ENCODE data around the gene TRPC4. TPM values are rescaled to one million over a fixed set of nuclear protein-coding genes. Genes with fewer than 3 reads are reported as not detected.
"Not testable (repeated sequence)": the region's sequence is repeated elsewhere in the genome, so short reads cannot be mapped to it uniquely, and the experiment has no call there.

TRPC4 gene
- total and polyA plus RNA-seq, 8 donors, result 0.23 to 12.3 (median 3.9) TPM; not detected in 1

GRCh38 chr13:37596805-37597204 is 272.8 kb downstream of the TRPC4 start:
- WGBS, 5 donors, result 44 to 62% (median 58%) methylated on average over 3 of the region's 3 CpGs
- intact Hi-C loops (cut with DNase I; ENCODE audit: low total_unique reads), result no loop called here
- Histone ChIP-seq H3K27me3 (no peaks in the 10 kb centered on the region), H3K9me3 (no peaks in the 10 kb centered on the region), H3K4me3 (peak overlapping the region in 3 of 4 donors; percentile 15 to 32 (median 28)), H3K27ac (peak overlapping the region in 1 of 5 donors; percentile 22), H3K36me3 (no peaks in the 10 kb centered on the region), H3K4me1 (peaks cover 0 to 2% (median under 1%) of the 10 kb centered on the region in 4 donors)
- TF ChIP-seq CTCF (IDR thresholded peaks at IDR 0.05) (no peak), POLR2AphosphoS5 (IDR thresholded peaks at IDR 0.05) (no peak), POLR2A (IDR thresholded peaks at IDR 0.05) (no peak), EP300 (IDR thresholded peaks at IDR 0.05) (no peak)
- DNase-seq, result no peak

- H3K4me3 ChIP-seq, result peak overlapping the region in 2 of 4 donors; percentile 7 to 32
- intact Hi-C loops (cut with DNase I; ENCODE audit: low total_unique reads), result no loop called here
- H3K36me3 ChIP-seq, result no peaks in the 10 kb centered on the region
- peak overlapping the region in 1 of 5 donors; percentile 22 for H3K27ac ChIP-seq
- no peak for DNase-seq
- TF ChIP-seq POLR2A (IDR thresholded peaks at IDR 0.05) (no peak), EP300 (IDR thresholded peaks at IDR 0.05) (no peak), CTCF (IDR thresholded peaks at IDR 0.05) (no peak), POLR2AphosphoS5 (IDR thresholded peaks at IDR 0.05) (no peak)
- no peaks in the 10 kb centered on the region for H3K27me3 ChIP-seq
- no peaks in the 10 kb centered on the region for H3K4me1 ChIP-seq
- no peaks in the 10 kb centered on the region for H3K9me3 ChIP-seq
These were observed 274.4 kb downstream of the TRPC4 start for GRCh38 chr13:37595162-37595561.

GRCh38 chr13:37594550-37594949 is 275.0 kb downstream of the TRPC4 start:
- Histone ChIP-seq H3K4me3 (no peak overlapping the region), H3K36me3 (no peaks in the 10 kb centered on the region), H3K9me3 (no peaks in the 10 kb centered on the region), H3K4me1 (no peaks in the 10 kb centered on the region), H3K27me3 (no peaks in the 10 kb centered on the region), H3K27ac (no peak overlapping the region)
- intact Hi-C loops (cut with DNase I; ENCODE audit: low total_unique reads), result no loop called here
- no peak for DNase-seq
- TF ChIP-seq CTCF (IDR thresholded peaks at IDR 0.05) (no peak), POLR2AphosphoS5 (IDR thresholded peaks at IDR 0.05) (no peak), EP300 (IDR thresholded peaks at IDR 0.05) (no peak), POLR2A (IDR thresholded peaks at IDR 0.05) (no peak)
- WGBS, 5 donors, result 42 to 51% (median 49%) methylated on average over 2 of the region's 2 CpGs

GRCh38 chr13:37589381-37589780 is 280.2 kb downstream of the TRPC4 start:
- H3K27me3 ChIP-seq; H3K4me3 ChIP-seq; H3K27ac ChIP-seq; H3K4me1 ChIP-seq; intact Hi-C loops (cut with DNase I; ENCODE audit: low total_unique reads); H3K9me3 ChIP-seq; DNase-seq: not testable (repeated sequence)
- H3K36me3 ChIP-seq, result peaks cover 0 to 13% (median 3%) of the 10 kb centered on the region in 4 donors
- 76 to 90% (median 81%) methylated on average over 3 to 4 of the region's 4 CpGs for WGBS, 5 donors

GRCh38 chr13:37587236-37587635 is 282.3 kb downstream of the TRPC4 start:
- TF ChIP-seq CTCF (IDR thresholded peaks at IDR 0.05), result no peak
- no peak for TF ChIP-seq POLR2AphosphoS5 (IDR thresholded peaks at IDR 0.05)
- no peak for TF ChIP-seq EP300 (IDR thresholded peaks at IDR 0.05)
- TF ChIP-seq POLR2A (IDR thresholded peaks at IDR 0.05), result no peak
- H3K27ac ChIP-seq, result no peak overlapping the region
- peaks cover 0 to 23% (median 7%) of the 10 kb centered on the region in 4 donors for H3K36me3 ChIP-seq
- WGBS, 5 donors, result 55 to 65% (median 58%) methylated on average over 2 of the region's 2 CpGs
- H3K9me3 ChIP-seq, result no peaks in the 10 kb centered on the region
- intact Hi-C loops (cut with DNase I; ENCODE audit: low total_unique reads), result no loop called here
- no peak overlapping the region for H3K4me3 ChIP-seq
- no peaks in the 10 kb centered on the region for H3K4me1 ChIP-seq
- H3K27me3 ChIP-seq, result no peaks in the 10 kb centered on the region
- DNase-seq, result no peak
